ENCODE measurements around the gene PLK5. TPM values are rescaled to one million over a fixed set of nuclear protein-coding genes. Genes with fewer than 3 reads are reported as not detected.

Gene PLK5
- total RNA-seq, 1 donor = under 0.01 TPM

- peak overlapping the region; percentile 89 for H3K4me3 ChIP-seq (ENCODE audit: low read depth, low read length)
- TF ChIP-seq, protein P1, sequence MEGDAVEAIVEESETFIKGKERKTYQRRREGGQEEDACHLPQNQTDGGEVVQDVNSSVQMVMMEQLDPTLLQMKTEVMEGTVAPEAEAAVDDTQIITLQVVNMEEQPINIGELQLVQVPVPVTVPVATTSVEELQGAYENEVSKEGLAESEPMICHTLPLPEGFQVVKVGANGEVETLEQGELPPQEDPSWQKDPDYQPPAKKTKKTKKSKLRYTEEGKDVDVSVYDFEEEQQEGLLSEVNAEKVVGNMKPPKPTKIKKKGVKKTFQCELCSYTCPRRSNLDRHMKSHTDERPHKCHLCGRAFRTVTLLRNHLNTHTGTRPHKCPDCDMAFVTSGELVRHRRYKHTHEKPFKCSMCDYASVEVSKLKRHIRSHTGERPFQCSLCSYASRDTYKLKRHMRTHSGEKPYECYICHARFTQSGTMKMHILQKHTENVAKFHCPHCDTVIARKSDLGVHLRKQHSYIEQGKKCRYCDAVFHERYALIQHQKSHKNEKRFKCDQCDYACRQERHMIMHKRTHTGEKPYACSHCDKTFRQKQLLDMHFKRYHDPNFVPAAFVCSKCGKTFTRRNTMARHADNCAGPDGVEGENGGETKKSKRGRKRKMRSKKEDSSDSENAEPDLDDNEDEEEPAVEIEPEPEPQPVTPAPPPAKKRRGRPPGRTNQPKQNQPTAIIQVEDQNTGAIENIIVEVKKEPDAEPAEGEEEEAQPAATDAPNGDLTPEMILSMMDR (IDR thresholded peaks at IDR 0.05; ENCODE audit: insufficient read depth, low read depth, low read length) = no peak
- DNase-seq (ENCODE audit: low read depth) = no peak
Measured at GRCh38 chr19:1511318-1512317, 12.3 kb upstream of the PLK5 start.

DNA sequence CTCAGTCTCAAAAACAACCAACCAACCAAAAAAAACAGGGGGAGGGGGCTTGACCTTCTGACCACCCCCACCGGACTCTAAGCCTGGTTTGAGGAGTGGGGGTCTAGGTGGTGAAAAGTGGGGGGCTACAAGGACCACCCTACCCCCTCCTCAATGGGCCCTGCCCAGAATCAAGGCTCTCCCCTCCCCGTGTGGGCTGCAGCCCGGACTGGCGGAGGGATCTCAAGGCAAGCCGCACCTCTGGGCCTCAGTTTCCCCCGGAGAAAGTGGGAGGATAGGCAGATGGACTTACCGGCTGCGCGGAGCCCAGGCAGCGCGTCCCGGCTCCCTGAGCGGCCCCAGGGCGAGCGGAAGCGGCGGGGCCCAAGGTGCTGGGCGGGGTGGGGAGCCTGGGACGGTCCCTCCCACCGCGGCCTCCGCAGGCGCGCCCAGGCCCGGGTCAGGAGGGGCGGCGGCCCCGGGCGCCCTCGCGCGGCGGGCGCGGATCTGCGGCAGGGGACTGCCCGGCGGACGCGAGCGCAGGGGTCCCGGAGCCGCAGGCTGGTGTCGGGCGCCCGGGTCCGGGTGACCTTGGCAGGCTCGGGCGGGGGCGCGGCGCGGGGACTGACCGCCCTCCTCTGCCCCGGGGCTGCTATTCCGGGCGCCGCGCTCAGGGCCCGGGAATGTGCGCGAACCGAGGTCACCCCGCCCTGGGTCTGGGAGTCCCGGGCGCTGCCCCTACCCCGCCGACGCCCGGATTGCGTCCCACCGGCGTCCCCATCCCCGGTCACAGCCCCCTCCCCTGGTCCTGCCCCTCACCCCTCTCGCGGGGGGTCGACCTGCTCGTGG lies 11.0 kb upstream of the PLK5 start, which contains the start of gene ADAMTSL5:
Gene ADAMTSL5, minus strand, starts transcription at position 349 of the 828 bp plus-strand sequence. CDS start 2,076 bp downstream, outside the sequence.
- DNase-seq (ENCODE audit: low read depth) = peak; percentile 71
- peak within 1 kb of the TSS; percentile 89 for H3K4me3 ChIP-seq (ENCODE audit: low read depth, low read length)
- TF ChIP-seq, protein P1 (IDR thresholded peaks at IDR 0.05; ENCODE audit: insufficient read depth, low read depth, low read length) = no peak

- H3K4me3 ChIP-seq (ENCODE audit: low read depth, low read length) = peak overlapping the region; percentile 89
- TF ChIP-seq, protein P1 (IDR thresholded peaks at IDR 0.05; ENCODE audit: insufficient read depth, low read depth, low read length) = peak; percentile 68
- peak; percentile 59 for DNase-seq (ENCODE audit: low read depth)
Measured at GRCh38 chr19:1513499-1514294, 10.2 kb upstream of the PLK5 start.

GRCh38 chr19:1514295-1514661 lies 9.6 kb upstream of the PLK5 start:
- TF ChIP-seq, protein P1 (IDR thresholded peaks at IDR 0.05; ENCODE audit: insufficient read depth, low read depth, low read length) = no peak
- DNase-seq (ENCODE audit: low read depth) = no peak
- H3K4me3 ChIP-seq (ENCODE audit: low read depth, low read length) = no peak overlapping the region

GRCh38 chr19:1514986-1515721 lies 8.7 kb upstream of the PLK5 start:
- no peak for DNase-seq (ENCODE audit: low read depth)
- H3K4me3 ChIP-seq (ENCODE audit: low read depth, low read length) = no peak overlapping the region
- TF ChIP-seq, protein P1 (IDR thresholded peaks at IDR 0.05; ENCODE audit: insufficient read depth, low read depth, low read length) = no peak

Measured in fibroblast of villous mesenchyme (primary cell).